Thoracic aorta (tissue), 2 donors: ENCODE results near the gene PDE4D. TPM values are rescaled to one million over a fixed set of nuclear protein-coding genes. Genes with fewer than 3 reads are reported as not detected.

Experiments used
- ATAC-seq: fragments of 150-250 bp; one replicate; pipeline ENCODE4 v1.8.0; 2017; ENCODE audit warnings: low read depth; ENCODE audit not compliant: insufficient number of reproducible peaks, low FRiP score
- DNase-seq: peaks from one replicate; pipeline ENCODE4 v3.0.0-alpha.2; 2020; ENCODE audit warnings: low spot score
- H3K27ac ChIP-seq, 2 donors: fragments of 200-600 bp; sonication (generic); 1 replicate in 1 of 2; 2 replicates in 1 of 2; pipeline ENCODE4 v1.5.1; 2016; ENCODE audit warnings: mild to moderate bottlenecking in 2 of 2, moderate library complexity in 2 of 2
- H3K27me3 ChIP-seq: fragments of 200-600 bp; sonication (generic); replicated peaks from 2 replicates; pipeline ENCODE4 v1.6.0; 2016; ENCODE audit warnings: mild to moderate bottlenecking; ENCODE audit not compliant: insufficient read depth
- H3K36me3 ChIP-seq: fragments of 200-600 bp; sonication (generic); one replicate; pipeline ENCODE4 v1.5.1; 2016
- H3K4me1 ChIP-seq, 2 donors: fragments of 200-600 bp; sonication (generic); 1 replicate in 1 of 2; 2 replicates in 1 of 2; pipeline versions ENCODE4 v1.5.1 to v1.6.0; 2016; ENCODE audit warnings: low read depth in 2 of 2, mild to moderate bottlenecking in 1 of 2; ENCODE audit not compliant: control insufficient read depth in 1 of 2
- H3K4me3 ChIP-seq: fragments of 200-600 bp; sonication (generic); 2 replicates; pipeline ENCODE4 v1.5.1; 2016; ENCODE audit warnings: mild to moderate bottlenecking
- H3K9me3 ChIP-seq: fragments of 200-600 bp; sonication (generic); 2 replicates; pipeline ENCODE4 v1.5.1; 2016
- CTCF ChIP-seq: fragments of 200-600 bp; sonication (generic); IDR thresholded peaks from one replicate; pipeline ENCODE4 v1.5.1; 2019; ENCODE audit warnings: antibody characterized with exemption
- total RNA-seq, 2 donors: library from RNA; depleted of rRNA; stranded (reverse); fragments of >200 nt; gene quantifications; one replicate each; pipeline versions ENCODE4 v1.1.0 to v1.2.3, GENCODE V29; 2016

Gene PDE4D
- total RNA-seq, 2 donors from 2014 or later: 34.0 to 85.8 TPM

- no peaks in the 10 kb centered on the region for H3K36me3 ChIP-seq
- no peak overlapping the region for H3K27ac ChIP-seq
- DNase-seq (no peak), ATAC-seq (no peak)
- H3K27me3 ChIP-seq: no peaks in the 10 kb centered on the region
- H3K4me1 ChIP-seq: peaks cover 0 to 24% of the 10 kb centered on the region in 2 donors
- H3K9me3 ChIP-seq: no peaks in the 10 kb centered on the region
- no peak overlapping the region for H3K4me3 ChIP-seq
- no peak for TF ChIP-seq CTCF
Measured at GRCh38 chr5:59798862-59799667, 94.5 kb downstream of the PDE4D start.

- ATAC-seq (no peak), DNase-seq (no peak)
- H3K36me3 ChIP-seq: no peaks in the 10 kb centered on the region
- H3K4me1 ChIP-seq: peaks cover 0 to 48% of the 10 kb centered on the region in 2 donors
- H3K9me3 ChIP-seq: no peaks in the 10 kb centered on the region
- H3K27me3 ChIP-seq: no peaks in the 10 kb centered on the region
- H3K4me3 ChIP-seq: no peak overlapping the region
- H3K27ac ChIP-seq: no peak overlapping the region
- TF ChIP-seq CTCF: no peak
Measured at GRCh38 chr5:59795141-59795540, 98.4 kb downstream of the PDE4D start.

GRCh38 chr5:59792983-59793585 lies 100.4 kb downstream of the PDE4D start:
- Histone ChIP-seq H3K36me3 (no peaks in the 10 kb centered on the region), H3K27ac (no peak overlapping the region), H3K27me3 (no peaks in the 10 kb centered on the region), H3K4me3 (no peak overlapping the region), H3K9me3 (no peaks in the 10 kb centered on the region), H3K4me1 (peaks cover 0 to 32% of the 10 kb centered on the region in 2 donors)
- no peak for TF ChIP-seq CTCF
- peak; percentile 15 for DNase-seq
- ATAC-seq: no peak

GRCh38 chr5:59791617-59792016 lies 101.9 kb downstream of the PDE4D start:
- H3K4me1 ChIP-seq: peaks cover 0 to 32% of the 10 kb centered on the region in 2 donors
- ATAC-seq: no peak

More at GRCh38 chr5:59791617-59792016, 101.9 kb downstream of the PDE4D start:
- Histone ChIP-seq H3K9me3 (no peaks in the 10 kb centered on the region), H3K36me3 (no peaks in the 10 kb centered on the region), H3K27me3 (no peaks in the 10 kb centered on the region), H3K27ac (no peak overlapping the region), H3K4me3 (no peak overlapping the region)
- TF ChIP-seq CTCF: no peak
- DNase-seq: no peak
